ENCODE data around the gene DNAJC13.

The DNAJC13 gene

GRCh38 chr3:132545471-132545870, 128.2 kb downstream of the DNAJC13 start:
- Histone ChIP-seq H3K4me3 (replicated peaks; ENCODE audit: insufficient read depth, low read length) (no peak overlapping the region), H3K27me3 (ENCODE audit: insufficient read depth, poor library complexity, severe bottlenecking) (no peaks in the 10 kb centered on the region), H3K27ac (replicated peaks) (no peak overlapping the region)
- peak in 1 of 2 experiments; percentile 20 for DNase-seq (ENCODE audit: low read depth in 1 of 2, low spot score in 1 of 2)
- TF ChIP-seq GABPA (IDR thresholded peaks at IDR 0.05; ENCODE audit: low read depth), result no peak
- TF ChIP-seq, protein P1, sequence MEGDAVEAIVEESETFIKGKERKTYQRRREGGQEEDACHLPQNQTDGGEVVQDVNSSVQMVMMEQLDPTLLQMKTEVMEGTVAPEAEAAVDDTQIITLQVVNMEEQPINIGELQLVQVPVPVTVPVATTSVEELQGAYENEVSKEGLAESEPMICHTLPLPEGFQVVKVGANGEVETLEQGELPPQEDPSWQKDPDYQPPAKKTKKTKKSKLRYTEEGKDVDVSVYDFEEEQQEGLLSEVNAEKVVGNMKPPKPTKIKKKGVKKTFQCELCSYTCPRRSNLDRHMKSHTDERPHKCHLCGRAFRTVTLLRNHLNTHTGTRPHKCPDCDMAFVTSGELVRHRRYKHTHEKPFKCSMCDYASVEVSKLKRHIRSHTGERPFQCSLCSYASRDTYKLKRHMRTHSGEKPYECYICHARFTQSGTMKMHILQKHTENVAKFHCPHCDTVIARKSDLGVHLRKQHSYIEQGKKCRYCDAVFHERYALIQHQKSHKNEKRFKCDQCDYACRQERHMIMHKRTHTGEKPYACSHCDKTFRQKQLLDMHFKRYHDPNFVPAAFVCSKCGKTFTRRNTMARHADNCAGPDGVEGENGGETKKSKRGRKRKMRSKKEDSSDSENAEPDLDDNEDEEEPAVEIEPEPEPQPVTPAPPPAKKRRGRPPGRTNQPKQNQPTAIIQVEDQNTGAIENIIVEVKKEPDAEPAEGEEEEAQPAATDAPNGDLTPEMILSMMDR (IDR thresholded peaks at IDR 0.05; ENCODE audit: insufficient read depth, low read length), result no peak
- no peak for TF ChIP-seq POLR2AphosphoS5 (IDR thresholded peaks at IDR 0.05; ENCODE audit: low read depth)
- no peak for TF ChIP-seq SPI1 (IDR thresholded peaks at IDR 0.05; ENCODE audit: borderline replicate concordance, low read depth)
- TF ChIP-seq REST (IDR thresholded peaks at IDR 0.05; ENCODE audit: insufficient replicate concordance, low read depth), result no peak

- DNase-seq (ENCODE audit: low read depth in 1 of 2, low spot score in 1 of 2), result no peak
- Histone ChIP-seq H3K27me3 (ENCODE audit: insufficient read depth, poor library complexity, severe bottlenecking) (no peaks in the 10 kb centered on the region), H3K4me3 (replicated peaks; ENCODE audit: insufficient read depth, low read length) (no peak overlapping the region), H3K27ac (replicated peaks) (no peak overlapping the region)
- no peak for TF ChIP-seq SPI1 (IDR thresholded peaks at IDR 0.05; ENCODE audit: borderline replicate concordance, low read depth)
- TF ChIP-seq REST (IDR thresholded peaks at IDR 0.05; ENCODE audit: insufficient replicate concordance, low read depth), result no peak
- TF ChIP-seq POLR2AphosphoS5 (IDR thresholded peaks at IDR 0.05; ENCODE audit: low read depth), result no peak
- TF ChIP-seq GABPA (IDR thresholded peaks at IDR 0.05; ENCODE audit: low read depth), result no peak
- TF ChIP-seq, protein P1 (IDR thresholded peaks at IDR 0.05; ENCODE audit: insufficient read depth, low read length), result no peak
Measured at GRCh38 chr3:132549169-132549568, 131.9 kb downstream of the DNAJC13 start.

DNA sequence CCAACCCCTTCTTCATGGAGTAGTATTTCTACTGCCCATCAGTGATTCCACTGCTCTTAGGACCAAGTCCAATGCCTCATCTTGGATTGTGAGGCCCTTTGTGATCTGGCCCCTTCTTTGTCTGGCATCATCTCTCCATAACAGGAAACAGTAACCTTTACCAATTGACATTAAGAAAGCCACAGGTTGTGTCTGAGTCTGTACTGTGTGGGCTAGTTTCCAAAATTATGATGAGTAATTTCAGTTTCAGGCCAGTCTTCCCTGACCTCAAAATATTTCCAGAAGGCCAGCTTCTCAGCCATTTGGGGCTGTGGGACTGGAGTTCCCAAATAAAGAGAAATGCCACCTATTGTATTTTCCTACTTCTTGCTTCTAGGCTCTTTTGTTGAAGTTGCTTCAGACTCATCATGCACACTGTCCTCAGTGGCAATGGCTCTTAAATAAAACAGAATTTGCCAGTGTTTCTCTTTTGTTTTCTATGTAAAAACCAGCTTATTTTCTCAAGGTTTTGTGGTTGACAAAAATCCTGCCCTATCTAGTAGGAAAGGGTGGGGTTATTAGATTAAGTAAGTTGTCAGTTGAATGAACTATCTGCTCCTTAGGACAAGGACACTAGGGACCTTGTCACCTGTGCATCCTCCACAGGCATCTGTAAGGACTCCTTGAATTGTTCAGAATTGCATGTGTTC, 132.7 kb downstream of the DNAJC13 start:
- H3K4me3 ChIP-seq (replicated peaks; ENCODE audit: insufficient read depth, low read length), result no peak overlapping the region
- no peak for DNase-seq (ENCODE audit: low read depth in 1 of 2, low spot score in 1 of 2)
- H3K27me3 ChIP-seq (ENCODE audit: insufficient read depth, poor library complexity, severe bottlenecking), result no peaks in the 10 kb centered on the region
- peak overlapping the region; percentile 17; the same call in 1 of the 2 replicates for H3K27ac ChIP-seq (replicated peaks)
- no peak for TF ChIP-seq SPI1 (IDR thresholded peaks at IDR 0.05; ENCODE audit: borderline replicate concordance, low read depth)
- no peak for TF ChIP-seq REST (IDR thresholded peaks at IDR 0.05; ENCODE audit: insufficient replicate concordance, low read depth)
- TF ChIP-seq, protein P1 (IDR thresholded peaks at IDR 0.05; ENCODE audit: insufficient read depth, low read length), result no peak
- no peak for TF ChIP-seq GABPA (IDR thresholded peaks at IDR 0.05; ENCODE audit: low read depth)

Measured in HL-60 (cell line).